Bronchial epithelial cell (primary cell): ENCODE results near the gene RAPGEF2. TPM values are rescaled to one million over a fixed set of nuclear protein-coding genes. Genes with fewer than 3 reads are reported as not detected.

Experiments
- DNase-seq: peaks from one replicate; pipeline ENCODE4 v3.0.0-alpha.2; 2010; ENCODE audit warnings: low read depth
- FAIRE-seq: peaks from 2 replicates; lab custom pipeline; 2011; peaks lifted over from hg19 to GRCh38; lab: Jason Lieb, UNC
- H3K27me3 ChIP-seq: 2 replicates; pipeline ENCODE4 v1.5.1; 2011; ENCODE audit warnings: low read length; ENCODE audit not compliant: control insufficient read depth, insufficient read depth
- H3K36me3 ChIP-seq: 2 replicates; pipeline ENCODE4 v1.5.1; 2011; ENCODE audit warnings: low read length; ENCODE audit not compliant: control insufficient read depth, insufficient read depth
- H3K4me3 ChIP-seq: 2 replicates; pipeline ENCODE4 v1.5.1; 2011; ENCODE audit warnings: mild to moderate bottlenecking, low read depth, low read length, control low read depth
- CTCF ChIP-seq: IDR thresholded peaks from 2 replicates; pipeline ENCODE4 v1.5.1; 2011; ENCODE audit warnings: mild to moderate bottlenecking, moderate library complexity, low read length, control low read depth, inconsistent platforms; ENCODE audit not compliant: insufficient read depth, severe bottlenecking
- total RNA-seq: library from RNA; depleted of rRNA; stranded (reverse); fragments of >200 nt; gene quantifications from 2 replicates; pipeline ENCODE4 v1.2.1, GENCODE V29; 2014

Gene RAPGEF2
- total RNA-seq, 1 donor from 2014 or later = 37.6 TPM

- no peak for TF ChIP-seq CTCF
- FAIRE-seq = no peak
- Histone ChIP-seq H3K36me3 (no peaks in the 10 kb centered on the region), H3K4me3 (no peak overlapping the region), H3K27me3 (no peaks in the 10 kb centered on the region)
- no peak for DNase-seq
Observed at GRCh38 chr4:159162576-159162975, 59.7 kb downstream of the RAPGEF2 start.

GRCh38 chr4:159163521-159163920, 60.6 kb downstream of the RAPGEF2 start:
- H3K4me3 ChIP-seq = no peak overlapping the region
- no peaks in the 10 kb centered on the region for H3K36me3 ChIP-seq
- no peak for FAIRE-seq
- H3K27me3 ChIP-seq = no peaks in the 10 kb centered on the region
- no peak for DNase-seq
- TF ChIP-seq CTCF = no peak

- no peak for TF ChIP-seq CTCF
- FAIRE-seq = no peak
Observed at GRCh38 chr4:159169404-159170302, 66.8 kb downstream of the RAPGEF2 start.

DNA sequence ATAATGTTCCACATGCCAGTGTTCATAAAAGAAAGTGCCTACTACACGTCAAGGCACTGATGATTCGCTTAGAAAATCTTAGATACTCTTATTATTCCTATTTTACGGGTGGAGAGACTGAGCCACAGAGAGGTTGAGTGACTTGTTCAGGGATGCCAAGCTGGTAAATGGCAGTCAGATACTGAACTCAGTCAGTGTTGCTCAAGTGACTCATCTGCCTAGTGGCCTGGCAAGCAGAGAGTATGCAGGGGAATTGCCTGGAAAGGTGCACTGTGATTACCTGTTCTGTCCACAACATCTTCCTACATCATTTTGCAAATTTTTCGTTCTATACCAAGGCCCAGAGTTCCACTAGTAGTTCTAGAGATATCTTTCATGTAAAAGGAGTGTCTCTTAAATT, 68.4 kb downstream of the RAPGEF2 start:
- Histone ChIP-seq H3K36me3 (no peaks in the 10 kb centered on the region), H3K27me3 (no peaks in the 10 kb centered on the region), H3K4me3 (no peak overlapping the region)
- FAIRE-seq (no peak), DNase-seq (peak; percentile 68)
- no peak for TF ChIP-seq CTCF

More at GRCh38 chr4:159169404-159170302, 66.8 kb downstream of the RAPGEF2 start:
- Histone ChIP-seq H3K36me3 (no peaks in the 10 kb centered on the region), H3K27me3 (no peaks in the 10 kb centered on the region), H3K4me3 (no peak overlapping the region)
- no peak for DNase-seq

GRCh38 chr4:159173886-159174285, 71.0 kb downstream of the RAPGEF2 start:
- Histone ChIP-seq H3K36me3 (no peaks in the 10 kb centered on the region), H3K27me3 (no peaks in the 10 kb centered on the region), H3K4me3 (no peak overlapping the region)
- no peak for FAIRE-seq
- DNase-seq = no peak
- no peak for TF ChIP-seq CTCF

GRCh38 chr4:159174645-159175084, 71.8 kb downstream of the RAPGEF2 start:
- TF ChIP-seq CTCF = no peak
- no peak overlapping the region for H3K4me3 ChIP-seq
- DNase-seq (no peak), FAIRE-seq (no peak)
- H3K36me3 ChIP-seq = no peaks in the 10 kb centered on the region
- no peaks in the 10 kb centered on the region for H3K27me3 ChIP-seq
